Measurements from ENCODE around the gene CA11.
"Not testable (repeated sequence)": the region's sequence is repeated elsewhere in the genome, so short reads cannot be mapped to it uniquely, and the experiment has no call there.

Gene CA11

DNA sequence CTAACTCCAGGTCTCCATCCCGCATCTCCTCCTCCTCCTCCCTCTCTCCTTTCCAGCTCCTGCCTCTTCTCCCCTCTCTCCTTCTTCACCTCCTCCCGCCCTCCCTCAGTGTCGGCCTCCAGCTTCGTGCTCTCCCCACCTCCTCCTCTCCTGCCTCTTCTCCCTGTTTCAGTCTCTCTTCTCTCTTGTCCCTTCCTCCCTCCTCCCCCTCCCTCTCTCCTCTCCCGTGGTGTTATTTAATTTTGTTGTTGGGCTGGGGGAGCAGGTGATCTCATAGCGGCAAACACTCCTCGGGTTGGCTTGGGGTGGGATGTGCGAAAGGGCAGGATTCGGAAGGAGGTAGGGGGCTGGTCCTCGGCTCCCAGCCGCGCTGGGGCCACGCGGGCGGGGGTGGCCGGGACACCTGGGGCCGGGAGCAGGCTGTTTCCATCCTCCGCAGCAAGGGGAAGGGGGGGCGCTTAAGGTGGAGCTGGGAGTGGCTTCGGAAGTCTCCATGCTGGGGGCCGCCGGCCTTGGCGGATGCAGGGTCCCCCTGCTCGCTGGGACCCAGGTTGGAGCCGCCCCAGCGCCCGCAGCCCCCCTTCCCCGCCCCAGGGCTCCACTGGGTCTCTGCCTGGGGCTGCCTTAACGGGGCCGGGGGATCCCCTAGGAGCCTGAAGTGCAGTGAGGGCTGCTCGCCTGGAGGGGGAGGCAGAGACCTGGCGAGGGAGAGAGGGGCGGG, at the start of gene CA11:
Gene CA11, minus strand, starts transcription at position 187 of the 721 bp plus-strand sequence. CDS start 555 bp downstream, outside the sequence.
- POLR2A ChIA-PET (ENCODE audit: low non-redundant PET) = interaction anchor here (0.7 kb wide), 1 partner anchor 74 kb away, joined by 3 read pairs; no protein-coding TSS in a partner anchor
- peak; percentile 88 for TF ChIP-seq CTCF (conservative IDR thresholded peaks at IDR 0.05; ENCODE audit: low read depth)
- DNase-seq (ENCODE audit: low spot score) = peak; percentile 88
- H3K27ac ChIP-seq = peak within 1 kb of the TSS; percentile 83
- CTCF ChIA-PET = interaction anchor here (0.6 to 1.4 kb wide), 7 partner anchors 24 to 207 kb away, joined by 3 to 8 read pairs (median 4); partner anchors contain the start of gene HSD17B14

DNA sequence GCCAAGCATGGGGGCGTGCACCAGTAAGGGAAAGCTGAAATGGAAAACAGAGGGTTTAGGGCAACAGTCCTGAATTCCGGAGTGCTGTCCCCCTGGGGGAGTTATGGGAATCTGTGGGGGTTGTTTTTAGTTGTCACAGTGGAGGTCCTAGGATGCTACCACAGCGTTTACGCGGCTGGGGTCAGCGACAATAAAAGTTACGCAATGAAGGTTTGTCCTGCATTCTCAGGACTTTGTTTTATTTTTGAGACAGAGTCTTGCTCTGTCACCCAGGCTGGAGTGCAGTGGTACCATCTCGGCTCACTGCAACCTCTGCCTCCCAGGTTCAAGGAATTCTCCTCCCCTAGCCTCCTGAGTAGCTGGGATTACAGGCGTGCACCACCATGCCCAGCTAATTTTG, 47.6 kb upstream of the CA11 start:
- H3K27ac ChIP-seq; DNase-seq (ENCODE audit: low spot score); POLR2A ChIA-PET (ENCODE audit: low non-redundant PET); CTCF ChIA-PET: not testable (repeated sequence)

- no peak for DNase-seq (ENCODE audit: low spot score)
- H3K27ac ChIP-seq = no peak overlapping the region
- ChIA-PET POLR2A (ENCODE audit: low non-redundant PET) (no interaction called here), CTCF (no interaction called here)
- no peak for TF ChIP-seq CTCF (conservative IDR thresholded peaks at IDR 0.05; ENCODE audit: low read depth)
Observed at GRCh38 chr19:48689449-48689848, 43.5 kb upstream of the CA11 start.

GRCh38 chr19:48687776-48688175, 41.8 kb upstream of the CA11 start:
- DNase-seq (ENCODE audit: low spot score) = no peak
- TF ChIP-seq CTCF (conservative IDR thresholded peaks at IDR 0.05; ENCODE audit: low read depth) = no peak
- H3K27ac ChIP-seq = no peak overlapping the region
- ChIA-PET POLR2A (ENCODE audit: low non-redundant PET) (no interaction called here), CTCF (interaction anchor here (0.6 kb wide), 1 partner anchor 100 kb away, joined by 3 read pairs; no protein-coding TSS in a partner anchor)

DNA sequence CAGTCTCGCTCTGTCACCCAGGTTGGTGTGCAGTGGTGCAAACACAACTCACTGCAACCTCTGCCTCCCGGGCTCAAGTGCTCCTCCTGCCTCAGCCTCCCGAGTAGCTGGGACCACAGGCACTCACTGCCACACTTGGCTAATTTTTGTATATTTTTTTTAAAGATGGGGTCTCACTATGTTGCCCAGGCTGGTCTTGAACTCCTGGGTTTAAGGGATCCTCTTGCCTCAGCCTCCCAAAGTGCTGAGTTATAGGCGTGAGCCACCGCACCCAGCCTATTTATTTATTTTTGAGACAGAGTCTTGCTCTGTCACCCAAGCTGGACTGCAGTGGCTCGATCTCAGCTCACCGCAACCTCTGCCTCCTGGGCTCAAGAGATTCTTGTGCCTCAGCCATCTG, 40.6 kb upstream of the CA11 start:
- CTCF ChIA-PET = not testable (repeated sequence)

DNA sequence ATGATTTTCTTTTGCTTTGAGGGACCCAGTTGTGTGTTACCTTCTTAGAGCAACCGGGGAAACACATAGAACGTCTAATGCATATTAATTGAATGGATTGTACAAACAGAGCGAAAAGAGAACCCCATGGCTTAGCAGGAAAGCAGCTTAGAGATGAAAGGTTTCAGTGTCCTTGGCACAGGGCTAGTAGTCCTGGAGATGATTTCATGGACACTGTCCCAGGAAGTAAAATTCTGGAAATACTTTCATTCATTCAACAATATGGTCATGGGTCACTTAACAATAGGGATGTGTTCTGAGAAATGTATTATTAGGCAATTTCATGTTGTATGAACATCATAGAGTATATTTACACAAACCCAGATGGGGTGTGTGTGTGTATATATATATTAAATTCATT, 40.1 kb upstream of the CA11 start:
- ChIA-PET POLR2A (ENCODE audit: low non-redundant PET) (no interaction called here), CTCF (no interaction called here)
- TF ChIP-seq CTCF (conservative IDR thresholded peaks at IDR 0.05; ENCODE audit: low read depth) = no peak
- DNase-seq (ENCODE audit: low spot score) = no peak
- H3K27ac ChIP-seq = no peak overlapping the region

More for the DNA sequence above, 40.6 kb upstream of the CA11 start:
- H3K27ac ChIP-seq; DNase-seq (ENCODE audit: low spot score); POLR2A ChIA-PET (ENCODE audit: low non-redundant PET): not testable (repeated sequence)

DNA sequence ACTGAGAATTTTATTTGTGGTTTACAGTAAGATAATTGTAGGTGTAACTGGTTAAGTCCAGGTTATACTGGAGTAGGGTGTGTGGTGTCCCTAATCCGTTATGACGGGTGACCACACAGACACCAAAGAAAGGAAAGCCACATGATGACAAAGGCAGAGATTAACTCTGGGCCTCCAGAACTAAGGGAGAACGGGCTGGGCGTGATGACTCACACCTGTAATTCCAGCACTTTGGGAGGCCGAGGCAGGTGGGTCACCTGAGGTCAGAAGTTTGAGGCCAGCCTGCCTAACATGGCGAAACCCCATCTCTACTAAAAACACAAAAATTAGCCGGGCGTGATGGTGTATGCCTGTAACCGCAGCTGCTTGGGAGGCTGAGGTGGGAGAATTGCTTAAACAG, 39.6 kb upstream of the CA11 start:
- H3K27ac ChIP-seq = no peak overlapping the region
- ChIA-PET POLR2A (ENCODE audit: low non-redundant PET) (no interaction called here), CTCF (interaction anchor here (0.7 kb wide), 1 partner anchor 1868 kb away, joined by 3 read pairs; no protein-coding TSS in a partner anchor)
- no peak for TF ChIP-seq CTCF (conservative IDR thresholded peaks at IDR 0.05; ENCODE audit: low read depth)
- no peak for DNase-seq (ENCODE audit: low spot score)

Measured in RWPE1 (cell line).